ENCODE data around the gene LRRC47.
"Not testable (repeated sequence)": the region's sequence is repeated elsewhere in the genome, so short reads cannot be mapped to it uniquely, and the experiment has no call there.

Gene LRRC47

DNA sequence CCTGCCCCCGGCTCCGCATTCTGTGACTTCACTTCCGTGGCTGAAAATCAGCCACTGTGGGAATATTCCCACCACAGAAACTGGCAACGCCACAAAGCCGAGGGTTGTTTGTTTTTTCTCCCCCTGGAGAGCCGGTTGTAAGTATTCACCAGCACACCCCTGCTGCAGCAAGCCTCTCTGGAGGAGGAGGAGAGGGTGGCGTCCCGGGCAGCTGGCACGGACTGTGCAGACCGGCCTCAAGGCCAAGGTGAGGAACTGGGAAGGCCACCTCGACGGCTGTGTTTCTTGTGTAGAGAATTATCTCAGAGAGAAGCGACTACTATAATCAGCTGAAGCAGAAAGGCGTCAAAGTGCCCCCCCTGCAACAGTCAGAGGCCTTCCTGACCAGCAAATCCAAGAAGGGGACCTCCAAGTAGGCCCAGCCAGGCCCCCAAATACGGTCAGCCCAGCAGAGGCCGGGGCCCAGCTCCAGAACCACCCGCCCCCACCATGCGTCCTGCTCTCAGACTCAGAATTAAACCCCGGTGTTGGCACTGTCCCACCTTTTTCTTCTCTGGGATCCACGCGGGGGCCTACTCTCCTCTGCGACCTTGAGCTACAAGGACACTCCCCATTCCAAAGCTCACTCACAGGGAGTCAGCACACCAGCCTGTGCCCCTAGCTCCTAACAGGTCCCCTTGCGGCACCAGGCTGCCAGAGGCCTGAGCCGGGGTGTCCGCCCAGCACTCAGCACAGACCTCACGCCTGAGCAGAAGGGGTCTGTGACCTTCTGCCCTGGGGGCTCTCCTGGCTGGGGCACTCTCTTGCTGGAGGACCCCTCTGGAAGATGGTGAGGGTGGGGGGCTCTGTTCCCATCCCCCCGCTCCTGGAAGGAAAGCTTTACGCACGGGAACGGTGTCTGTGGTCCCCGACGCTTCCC lies 24.9 kb downstream of the LRRC47 start:
- DNase-seq, result no peak

DNA sequence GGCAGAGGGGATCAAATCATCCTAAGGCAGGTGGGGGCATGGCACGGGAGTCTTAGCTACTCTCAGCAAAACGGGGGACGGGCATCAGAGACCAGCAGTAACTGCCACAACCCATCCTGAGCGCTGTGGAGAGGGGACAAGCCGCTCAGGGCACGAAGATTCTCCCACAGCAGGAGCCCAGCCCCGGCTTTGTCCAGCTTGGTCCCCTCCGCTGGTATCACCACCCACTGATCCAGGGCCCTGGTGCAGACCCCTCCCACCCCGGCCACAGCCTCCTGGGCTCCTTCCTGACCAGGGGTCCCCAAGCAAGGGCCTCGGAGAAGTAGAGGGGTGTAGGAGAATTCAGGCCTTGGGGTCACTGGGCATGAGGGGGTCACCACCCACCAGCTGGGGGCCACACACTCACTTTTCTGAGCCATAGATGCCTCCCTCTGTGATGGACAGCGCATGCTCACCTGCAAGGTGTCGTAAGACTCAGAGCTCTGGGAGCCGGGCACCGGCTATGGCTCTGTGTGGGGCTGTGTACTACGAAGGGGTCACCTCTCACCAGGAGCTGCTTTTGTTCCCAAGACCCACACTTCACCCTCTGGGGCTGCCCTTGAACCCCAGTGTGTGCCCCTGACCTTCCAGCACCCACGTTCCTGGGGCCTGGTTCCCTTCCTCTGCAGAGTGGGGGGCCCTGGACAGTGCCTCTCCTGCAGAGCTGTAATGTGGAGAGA lies 26.1 kb downstream of the LRRC47 start:
- DNase-seq, result no peak

GRCh38 chr1:3768811-3769390 lies 27.4 kb downstream of the LRRC47 start:
- DNase-seq, result no peak

DNA sequence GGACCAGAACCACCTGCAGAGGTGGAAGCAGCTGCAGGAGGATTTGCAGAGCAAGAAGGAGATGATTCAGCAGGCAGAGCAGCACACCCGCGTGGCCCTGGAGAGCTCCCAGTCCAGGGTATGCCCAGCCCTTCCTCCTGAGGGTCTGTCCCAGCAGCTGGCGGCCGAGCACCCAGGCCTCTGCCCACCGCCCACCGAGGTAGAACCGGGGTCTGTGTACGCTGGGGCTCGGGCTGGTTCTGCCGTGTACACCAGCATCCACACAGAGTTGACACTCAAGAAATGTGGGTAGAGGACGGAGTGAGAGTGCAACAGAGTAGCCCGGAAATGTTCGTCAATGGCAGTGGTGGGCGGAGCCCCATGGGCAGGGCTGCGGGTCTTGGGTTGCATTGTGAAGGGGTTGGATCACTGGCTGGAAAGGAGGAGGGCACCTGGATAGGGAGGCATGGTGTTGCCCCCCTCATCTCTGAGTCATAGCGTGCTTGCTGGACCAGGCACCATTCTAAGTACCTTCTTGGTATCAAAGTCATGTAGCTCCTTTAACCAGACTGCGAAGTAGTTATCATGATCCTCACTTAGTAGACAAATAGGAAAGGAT lies 28.9 kb downstream of the LRRC47 start:
- no peak for DNase-seq

- no peak for DNase-seq
Measured at GRCh38 chr1:3763351-3764125, 32.8 kb downstream of the LRRC47 start.

DNA sequence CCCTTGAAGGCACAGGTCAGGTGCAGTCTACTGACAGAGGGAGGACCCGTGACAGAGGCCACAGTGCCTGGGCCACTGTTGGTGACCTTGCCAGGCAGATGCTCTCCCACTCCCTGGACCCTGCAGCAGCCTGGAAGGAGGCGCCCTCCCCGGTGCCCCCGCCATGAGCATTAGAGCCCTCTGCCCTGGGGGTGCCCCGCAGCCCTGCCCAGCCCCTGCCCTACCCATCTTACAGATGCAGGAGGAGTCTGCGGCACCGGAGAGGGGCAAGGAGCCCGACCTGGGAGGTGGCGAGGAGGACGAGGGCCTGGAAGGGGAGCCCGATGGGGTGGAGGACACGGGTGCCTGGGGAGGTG lies 33.4 kb downstream of the LRRC47 start:
- DNase-seq, result no peak

GRCh38 chr1:3762151-3762872 lies 34.0 kb downstream of the LRRC47 start:
- DNase-seq, result no peak

GRCh38 chr1:3761296-3762010 lies 34.8 kb downstream of the LRRC47 start:
- DNase-seq, result no peak

- no peak for DNase-seq
Measured at GRCh38 chr1:3759796-3760195, 36.5 kb downstream of the LRRC47 start.

- DNase-seq, result no peak
Measured at GRCh38 chr1:3759164-3759563, 37.1 kb downstream of the LRRC47 start.

DNA sequence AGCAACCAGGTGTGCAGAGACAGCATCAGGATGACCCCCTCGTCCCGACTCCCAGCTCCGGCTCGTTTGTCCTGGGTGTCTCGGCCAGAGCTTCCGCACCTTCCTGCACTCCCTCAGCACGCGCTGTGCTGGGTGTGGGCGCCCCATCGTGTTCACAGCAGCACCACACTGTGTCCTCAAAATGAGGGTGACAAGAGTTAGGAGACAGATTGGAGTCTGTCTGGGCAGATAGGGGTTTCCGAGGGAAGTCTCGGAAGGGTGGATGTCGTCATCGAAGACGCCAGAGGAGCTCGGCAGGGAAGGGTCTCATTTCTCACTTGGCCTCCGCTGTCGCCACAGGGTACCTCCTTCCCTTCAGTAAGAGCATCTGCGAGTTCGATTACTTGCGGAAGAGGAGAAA lies 39.9 kb downstream of the LRRC47 start:
- no peak for DNase-seq

GRCh38 chr1:3753656-3754454 lies 42.4 kb downstream of the LRRC47 start:
- DNase-seq, result no peak

DNA sequence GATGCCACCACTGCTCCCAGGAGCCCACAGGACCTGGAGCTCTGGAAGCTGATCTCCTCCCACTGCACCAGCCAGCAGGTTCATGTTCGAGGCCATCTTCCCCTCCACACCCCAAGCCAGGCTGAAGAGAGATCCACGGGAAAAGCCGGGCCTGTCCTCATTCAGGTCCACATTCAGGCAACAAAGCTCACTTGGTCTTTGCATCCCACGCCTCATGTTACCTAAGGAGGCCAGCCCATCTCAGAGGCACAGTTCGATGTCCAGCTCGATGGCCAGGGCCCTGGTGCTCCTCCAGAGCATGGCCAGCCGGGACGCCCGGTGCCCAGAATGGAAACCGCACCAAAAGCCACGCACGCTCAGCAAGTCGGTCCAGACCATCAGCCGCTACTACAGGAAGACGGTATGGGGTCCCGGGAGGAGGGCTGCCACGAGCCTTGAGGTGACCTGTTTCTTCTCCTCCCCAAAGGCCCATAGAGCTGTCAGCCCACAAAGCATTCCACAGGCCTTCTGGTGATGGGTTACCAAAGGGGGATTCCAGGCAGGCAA lies 43.8 kb downstream of the LRRC47 start, which contains the start of gene CCDC27:
CCDC27 (plus strand) TSS at position 51 of the 546 bp plus-strand sequence; CDS start at position 83, 32 bp downstream.
- no peak for DNase-seq

- no peak for DNase-seq
Measured at GRCh38 chr1:3750741-3751140, 45.6 kb downstream of the LRRC47 start.

DNA sequence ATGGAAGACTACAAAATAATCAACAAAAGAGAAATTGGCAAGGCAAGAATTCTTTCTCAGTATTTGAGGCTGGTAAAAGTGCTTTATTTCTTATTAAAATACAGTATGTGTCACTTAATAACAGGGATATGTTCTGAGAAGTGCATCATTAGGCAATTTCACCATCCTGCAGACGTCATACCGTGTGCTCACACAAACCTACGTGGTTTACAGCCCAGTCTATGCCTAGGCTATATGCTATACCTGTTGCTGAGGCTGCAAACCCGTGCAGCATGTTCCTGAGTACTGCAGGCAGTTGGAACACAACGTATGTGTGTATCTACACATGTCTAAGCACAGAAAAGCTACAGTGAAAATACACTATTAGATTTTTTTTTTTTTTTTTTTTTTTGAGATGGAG lies 46.8 kb downstream of the LRRC47 start:
- DNase-seq, result no peak

DNA sequence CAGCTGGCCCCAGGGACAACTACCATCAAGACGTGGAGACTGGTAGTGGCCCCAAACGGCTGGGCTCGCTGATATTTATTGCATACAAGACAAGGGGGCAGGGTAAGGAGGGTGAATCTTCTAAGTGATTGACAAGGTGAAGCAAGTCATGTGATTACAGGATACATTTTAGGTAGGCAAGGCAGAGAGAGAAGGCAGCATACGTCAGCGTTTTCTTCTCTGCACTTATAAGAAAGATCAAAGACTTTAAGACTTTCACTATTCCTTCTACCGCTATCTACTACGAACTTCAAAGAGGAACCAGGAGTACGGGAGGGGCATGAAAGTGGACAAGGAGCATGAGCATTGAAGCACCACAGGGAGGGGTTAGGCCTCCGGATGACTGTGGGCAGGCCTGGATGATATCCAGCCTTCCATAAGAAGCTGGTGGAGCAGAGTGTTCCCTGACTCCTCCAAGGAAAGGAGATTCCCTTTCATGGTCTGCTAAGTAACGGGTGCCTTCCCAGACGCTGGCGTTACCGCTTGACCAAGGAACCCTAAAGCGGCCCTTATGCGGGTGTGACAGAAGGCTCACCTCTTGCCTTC lies 47.9 kb downstream of the LRRC47 start:
- not testable (repeated sequence) for DNase-seq

DNA sequence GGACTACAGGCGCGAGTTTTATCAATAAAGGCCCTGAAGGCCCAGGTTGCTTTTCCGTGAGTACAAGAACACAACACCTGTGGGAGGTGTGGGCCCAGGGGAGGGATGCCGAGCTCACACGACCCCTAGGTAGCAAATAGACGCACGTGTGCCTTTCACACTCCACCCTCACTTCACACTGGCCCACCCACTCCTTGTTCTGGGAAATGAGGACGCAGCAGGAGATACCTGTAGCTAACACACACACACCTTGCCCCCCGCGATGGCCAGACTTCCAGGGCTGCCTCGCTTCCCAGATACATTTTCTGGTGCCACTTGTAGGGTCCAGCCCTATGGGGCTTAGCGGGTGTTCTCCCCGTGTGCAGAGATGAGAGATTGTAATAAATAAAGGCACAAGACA lies 48.4 kb downstream of the LRRC47 start:
- no peak for DNase-seq

GRCh38 chr1:3747522-3747848 lies 48.8 kb downstream of the LRRC47 start:
- DNase-seq, result no peak

GRCh38 chr1:3746830-3747521 lies 49.3 kb downstream of the LRRC47 start:
- peak; percentile 37 to 55 for DNase-seq
